ENCODE data around the gene CDH4. TPM values are rescaled to one million over a fixed set of nuclear protein-coding genes. Genes with fewer than 3 reads are reported as not detected.

Gene CDH4
- total RNA-seq, 3 donors from 2014 or later (not counting 1 experiment from before 2014, with no cell fraction given) = 0.18 TPM; not detected in 2

GRCh38 chr20:61766921-61767610 is 515.0 kb downstream of the CDH4 start:
- Mint-ChIP-seq H3K4me3 (no peak overlapping the region), H3K27me3 (ENCODE audit: low read depth in 2 of 2) (no peaks in the 10 kb centered on the region), H3K27ac (no peak overlapping the region), H3K9me3 (no peaks in the 10 kb centered on the region), H3K4me1 (no peaks in the 10 kb centered on the region), H3K36me3 (no peaks in the 10 kb centered on the region)
- Histone ChIP-seq H3K4me3 (ENCODE audit: low read length) (no peak overlapping the region), H3K9me3 (ENCODE audit: control insufficient read depth, insufficient read depth, low read length) (peaks cover 21% of the 10 kb centered on the region), H3K27me3 (ENCODE audit: control insufficient read depth, insufficient read depth, low read length) (no peaks in the 10 kb centered on the region), H3K4me1 (ENCODE audit: control insufficient read depth, insufficient read depth, low read length) (no peaks in the 10 kb centered on the region), H3K27ac (ENCODE audit: low read length) (no peak overlapping the region), H3K36me3 (ENCODE audit: control insufficient read depth, insufficient read depth, low read length) (no peaks in the 10 kb centered on the region)
- ATAC-seq = no peak
- 86% methylated on average over 15 of the region's 15 CpGs for WGBS (ENCODE audit: insufficient coverage)
- DNase-seq = no peak
- intact Hi-C loops (cut with micrococcal nuclease) = no loop called here
- no peak for TF ChIP-seq CTCF (IDR thresholded peaks at IDR 0.05)

- H3K27me3 Mint-ChIP-seq (ENCODE audit: low read depth in 2 of 2) = no peaks in the 10 kb centered on the region
Observed at GRCh38 chr20:61767761-61768494, 515.9 kb downstream of the CDH4 start.

GRCh38 chr20:61768571-61769285 is 516.7 kb downstream of the CDH4 start:
- DNase-seq (no peak), ATAC-seq (no peak)
- Histone ChIP-seq H3K27me3 (ENCODE audit: control insufficient read depth, insufficient read depth, low read length) (no peaks in the 10 kb centered on the region), H3K4me1 (ENCODE audit: control insufficient read depth, insufficient read depth, low read length) (no peaks in the 10 kb centered on the region), H3K4me3 (ENCODE audit: low read length) (no peak overlapping the region), H3K36me3 (ENCODE audit: control insufficient read depth, insufficient read depth, low read length) (no peaks in the 10 kb centered on the region), H3K27ac (ENCODE audit: low read length) (no peak overlapping the region), H3K9me3 (ENCODE audit: control insufficient read depth, insufficient read depth, low read length) (peaks cover 14% of the 10 kb centered on the region)
- Mint-ChIP-seq H3K27me3 (ENCODE audit: low read depth in 2 of 2) (no peaks in the 10 kb centered on the region), H3K9me3 (no peaks in the 10 kb centered on the region), H3K4me3 (no peak overlapping the region), H3K27ac (no peak overlapping the region), H3K36me3 (no peaks in the 10 kb centered on the region), H3K4me1 (no peaks in the 10 kb centered on the region)
- intact Hi-C loops (cut with micrococcal nuclease) = no loop called here
- WGBS (ENCODE audit: insufficient coverage) = 86% methylated on average over 16 of the region's 16 CpGs
- no peak for TF ChIP-seq CTCF (IDR thresholded peaks at IDR 0.05)

More at GRCh38 chr20:61767761-61768494, 515.9 kb downstream of the CDH4 start:
- Histone ChIP-seq H3K27ac (ENCODE audit: low read length) (no peak overlapping the region), H3K27me3 (ENCODE audit: control insufficient read depth, insufficient read depth, low read length) (no peaks in the 10 kb centered on the region), H3K4me3 (ENCODE audit: low read length) (no peak overlapping the region), H3K4me1 (ENCODE audit: control insufficient read depth, insufficient read depth, low read length) (no peaks in the 10 kb centered on the region), H3K36me3 (ENCODE audit: control insufficient read depth, insufficient read depth, low read length) (no peaks in the 10 kb centered on the region), H3K9me3 (ENCODE audit: control insufficient read depth, insufficient read depth, low read length) (peaks cover 14% of the 10 kb centered on the region)
- no peak for TF ChIP-seq CTCF (IDR thresholded peaks at IDR 0.05)
- no peaks in the 10 kb centered on the region for H3K4me1 Mint-ChIP-seq
- no peak for DNase-seq
- no peaks in the 10 kb centered on the region for H3K36me3 Mint-ChIP-seq
- WGBS (ENCODE audit: insufficient coverage) = 89% methylated on average over 12 of the region's 14 CpGs
- ATAC-seq = no peak
- no peak overlapping the region for H3K4me3 Mint-ChIP-seq
- no peak overlapping the region for H3K27ac Mint-ChIP-seq
- no peaks in the 10 kb centered on the region for H3K9me3 Mint-ChIP-seq
- intact Hi-C loops (cut with micrococcal nuclease) = no loop called here
